ENCODE data around the gene RNF152. TPM values are rescaled to one million over a fixed set of nuclear protein-coding genes. Genes with fewer than 3 reads are reported as not detected.

RNF152 gene
- total RNA-seq (2021) (3.6 and 3.8 TPM in 2 replicates), Bru-seq, nascent RNA (percentile 48 among the genes with signal in this experiment), BruChase-seq, experiment 1, labeled RNA remaining after a 2-hour chase (percentile 55 among the genes with signal in this experiment), BruChase-seq, experiment 2, labeled RNA remaining after a 6-hour chase (percentile 51 among the genes with signal in this experiment)
- long read RNA-seq, partial matches to known transcripts: 0 of 1 reads
- long read RNA-seq, other reads (novel, unspliced or antisense): 0 of 1 reads

- ChIA-PET CTCF (no interaction called here), POLR2A (ENCODE audit: low non-redundant PET) (no interaction called here)
- no peaks in the 10 kb centered on the region for H3K36me3 ChIP-seq (ENCODE audit: insufficient read depth, low read length, poor library complexity, severe bottlenecking)
- no TSS peak for BruUV-seq (replicated peaks)
- DNase-seq (ENCODE audit: low spot score): peak; percentile 40
- intact Hi-C loops (cut with micrococcal nuclease; ENCODE audit: unreplicated experiment): loop anchor here (2.0 kb wide), 1 partner anchor 310 kb away; no protein-coding TSS in a partner anchor
- no peak within 1 kb of the TSS for H3K27ac ChIP-seq (ENCODE audit: low read depth, low read length, poor library complexity, severe bottlenecking)
- no peaks in the 10 kb centered on the region for H3K4me1 ChIP-seq (ENCODE audit: insufficient read depth, low read length, poor library complexity, severe bottlenecking)
- H3K9me3 ChIP-seq (ENCODE audit: low read depth, low read length, poor library complexity, severe bottlenecking): no peaks in the 10 kb centered on the region
- peak within 1 kb of the TSS; percentile 78 for H3K4me3 ChIP-seq (ENCODE audit: low read depth, low read length, poor library complexity, severe bottlenecking)
- H3K27me3 ChIP-seq (replicated peaks; ENCODE audit: insufficient read depth, low read depth, low read length, poor library complexity): no peaks in the 10 kb centered on the region
- TF ChIP-seq CTCF (conservative IDR thresholded peaks at IDR 0.05; ENCODE audit: low read depth, low read length) (peak; percentile 21; the same call in 1 of the 2 replicates), EZH2 (IDR thresholded peaks at IDR 0.05; ENCODE audit: borderline replicate concordance, low read depth, low read length, poor library complexity, severe bottlenecking) (no peak)
Measured at GRCh38 chr18:61892683-61893308, at the start of gene RNF152. Gene RNF152, minus strand, starts transcription at chr18:61893007. Its CDS starts 76,544 bp downstream, at chr18:61816463.

GRCh38 chr18:61941948-61942471 lies 49.2 kb upstream of the RNF152 start:
- POLR2A ChIA-PET (ENCODE audit: low non-redundant PET): no interaction called here
- CTCF ChIA-PET: no interaction called here

More at GRCh38 chr18:61941948-61942471, 49.2 kb upstream of the RNF152 start:
- no peaks in the 10 kb centered on the region for H3K36me3 ChIP-seq (ENCODE audit: insufficient read depth, low read length, poor library complexity, severe bottlenecking)
- no peaks in the 10 kb centered on the region for H3K9me3 ChIP-seq (ENCODE audit: low read depth, low read length, poor library complexity, severe bottlenecking)
- intact Hi-C loops (cut with micrococcal nuclease; ENCODE audit: unreplicated experiment): no loop called here
- no peak overlapping the region for H3K4me3 ChIP-seq (ENCODE audit: low read depth, low read length, poor library complexity, severe bottlenecking)
- no peaks in the 10 kb centered on the region for H3K4me1 ChIP-seq (ENCODE audit: insufficient read depth, low read length, poor library complexity, severe bottlenecking)
- no peaks in the 10 kb centered on the region for H3K27me3 ChIP-seq (replicated peaks; ENCODE audit: insufficient read depth, low read depth, low read length, poor library complexity)
- no TSS peak for BruUV-seq (replicated peaks)
- TF ChIP-seq EZH2 (IDR thresholded peaks at IDR 0.05; ENCODE audit: borderline replicate concordance, low read depth, low read length, poor library complexity, severe bottlenecking) (no peak), CTCF (conservative IDR thresholded peaks at IDR 0.05; ENCODE audit: low read depth, low read length) (no peak)
- DNase-seq (ENCODE audit: low spot score): no peak
- no peak overlapping the region for H3K27ac ChIP-seq (ENCODE audit: low read depth, low read length, poor library complexity, severe bottlenecking)
